Measurements from ENCODE around the gene GPR161.

The GPR161 gene

GRCh38 chr1:168105846-168106245 is 30.9 kb downstream of the GPR161 start:
- DNase-seq, result no peak

- DNase-seq, result no peak
Measured at GRCh38 chr1:168104535-168104934, 32.2 kb downstream of the GPR161 start.

GRCh38 chr1:168102487-168102886 is 34.2 kb downstream of the GPR161 start:
- DNase-seq, result no peak

- no peak for DNase-seq
Measured at GRCh38 chr1:168101336-168101735, 35.4 kb downstream of the GPR161 start.

- no peak for DNase-seq
Measured at GRCh38 chr1:168100315-168101002, 36.3 kb downstream of the GPR161 start.

GRCh38 chr1:168099337-168099801 is 37.4 kb downstream of the GPR161 start:
- no peak for DNase-seq

GRCh38 chr1:168098534-168099320 is 38.0 kb downstream of the GPR161 start:
- DNase-seq, result no peak

- no peak for DNase-seq
Measured at GRCh38 chr1:168097921-168098528, 38.7 kb downstream of the GPR161 start.

GRCh38 chr1:168096296-168097165 is 40.2 kb downstream of the GPR161 start:
- no peak for DNase-seq

- DNase-seq, result no peak
Measured at GRCh38 chr1:168095476-168095875, 41.3 kb downstream of the GPR161 start.

- no peak for DNase-seq
Measured at GRCh38 chr1:168093616-168094015, 43.1 kb downstream of the GPR161 start.

GRCh38 chr1:168092566-168093355 is 44.0 kb downstream of the GPR161 start:
- DNase-seq, result no peak

GRCh38 chr1:168091720-168092550 is 44.8 kb downstream of the GPR161 start:
- no peak for DNase-seq

- DNase-seq, result no peak
Measured at GRCh38 chr1:168091063-168091462, 45.7 kb downstream of the GPR161 start.

- no peak for DNase-seq
Measured at GRCh38 chr1:168090395-168090794, 46.3 kb downstream of the GPR161 start.

- DNase-seq, result no peak
Measured at GRCh38 chr1:168089979-168090337, 46.8 kb downstream of the GPR161 start.

GRCh38 chr1:168089326-168089978 is 47.3 kb downstream of the GPR161 start:
- DNase-seq, result no peak

- no peak for DNase-seq
Measured at GRCh38 chr1:168088511-168089325, 48.0 kb downstream of the GPR161 start.

GRCh38 chr1:168087696-168088095 is 49.0 kb downstream of the GPR161 start:
- DNase-seq, result no peak

- no peak for DNase-seq
Measured at GRCh38 chr1:168086438-168086837, 50.3 kb downstream of the GPR161 start.
